ENCODE measurements around the gene DAPL1.

DNA sequence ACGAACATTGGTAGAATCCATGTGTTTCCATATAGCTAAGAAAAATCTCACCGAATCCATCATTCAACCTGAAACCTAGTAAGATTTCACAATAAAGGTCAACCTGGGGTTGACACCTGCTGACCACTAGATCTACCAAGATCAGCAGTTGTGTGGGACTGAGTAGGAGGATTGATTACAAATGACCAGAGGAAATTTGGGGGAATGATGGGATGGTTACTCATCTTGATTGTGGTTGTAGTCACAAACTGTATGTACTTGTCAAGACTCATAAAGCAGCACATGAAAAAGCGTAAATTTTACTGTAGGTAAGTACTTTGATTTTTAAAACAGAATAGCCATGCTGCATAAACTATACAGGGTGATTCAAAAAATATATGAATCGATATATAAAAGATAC is 14.7 kb downstream of the DAPL1 start:
- TF ChIP-seq, protein P1, sequence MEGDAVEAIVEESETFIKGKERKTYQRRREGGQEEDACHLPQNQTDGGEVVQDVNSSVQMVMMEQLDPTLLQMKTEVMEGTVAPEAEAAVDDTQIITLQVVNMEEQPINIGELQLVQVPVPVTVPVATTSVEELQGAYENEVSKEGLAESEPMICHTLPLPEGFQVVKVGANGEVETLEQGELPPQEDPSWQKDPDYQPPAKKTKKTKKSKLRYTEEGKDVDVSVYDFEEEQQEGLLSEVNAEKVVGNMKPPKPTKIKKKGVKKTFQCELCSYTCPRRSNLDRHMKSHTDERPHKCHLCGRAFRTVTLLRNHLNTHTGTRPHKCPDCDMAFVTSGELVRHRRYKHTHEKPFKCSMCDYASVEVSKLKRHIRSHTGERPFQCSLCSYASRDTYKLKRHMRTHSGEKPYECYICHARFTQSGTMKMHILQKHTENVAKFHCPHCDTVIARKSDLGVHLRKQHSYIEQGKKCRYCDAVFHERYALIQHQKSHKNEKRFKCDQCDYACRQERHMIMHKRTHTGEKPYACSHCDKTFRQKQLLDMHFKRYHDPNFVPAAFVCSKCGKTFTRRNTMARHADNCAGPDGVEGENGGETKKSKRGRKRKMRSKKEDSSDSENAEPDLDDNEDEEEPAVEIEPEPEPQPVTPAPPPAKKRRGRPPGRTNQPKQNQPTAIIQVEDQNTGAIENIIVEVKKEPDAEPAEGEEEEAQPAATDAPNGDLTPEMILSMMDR (tag by site-specific recombination; IDR thresholded peaks at IDR 0.05) = no peak
- TF ChIP-seq OVOL3 (tag by site-specific recombination; IDR thresholded peaks at IDR 0.05) (no peak), ZNF121 (tag by site-specific recombination; IDR thresholded peaks at IDR 0.05) (no peak), YY1 (tag by site-specific recombination; IDR thresholded peaks at IDR 0.05) (no peak), SETDB1 (IDR thresholded peaks at IDR 0.05; ENCODE audit: insufficient read length, low read length) (no peak), ZEB2 (tag by site-specific recombination; IDR thresholded peaks at IDR 0.05) (no peak), ZNF555 (tag by site-specific recombination; conservative IDR thresholded peaks at IDR 0.05) (no peak), ZFP3 (tag by site-specific recombination; IDR thresholded peaks at IDR 0.05; ENCODE audit: low read depth) (no peak), ZBTB20 (tag by site-specific recombination; IDR thresholded peaks at IDR 0.05) (no peak), TRIM28 (IDR thresholded peaks at IDR 0.05; ENCODE audit: borderline replicate concordance, low read length) (no peak), ZNF629 (tag by site-specific recombination; IDR thresholded peaks at IDR 0.05) (no peak), ZNF585B (tag by site-specific recombination; IDR thresholded peaks at IDR 0.05) (no peak)
- TF ChIP-seq, protein P2, sequence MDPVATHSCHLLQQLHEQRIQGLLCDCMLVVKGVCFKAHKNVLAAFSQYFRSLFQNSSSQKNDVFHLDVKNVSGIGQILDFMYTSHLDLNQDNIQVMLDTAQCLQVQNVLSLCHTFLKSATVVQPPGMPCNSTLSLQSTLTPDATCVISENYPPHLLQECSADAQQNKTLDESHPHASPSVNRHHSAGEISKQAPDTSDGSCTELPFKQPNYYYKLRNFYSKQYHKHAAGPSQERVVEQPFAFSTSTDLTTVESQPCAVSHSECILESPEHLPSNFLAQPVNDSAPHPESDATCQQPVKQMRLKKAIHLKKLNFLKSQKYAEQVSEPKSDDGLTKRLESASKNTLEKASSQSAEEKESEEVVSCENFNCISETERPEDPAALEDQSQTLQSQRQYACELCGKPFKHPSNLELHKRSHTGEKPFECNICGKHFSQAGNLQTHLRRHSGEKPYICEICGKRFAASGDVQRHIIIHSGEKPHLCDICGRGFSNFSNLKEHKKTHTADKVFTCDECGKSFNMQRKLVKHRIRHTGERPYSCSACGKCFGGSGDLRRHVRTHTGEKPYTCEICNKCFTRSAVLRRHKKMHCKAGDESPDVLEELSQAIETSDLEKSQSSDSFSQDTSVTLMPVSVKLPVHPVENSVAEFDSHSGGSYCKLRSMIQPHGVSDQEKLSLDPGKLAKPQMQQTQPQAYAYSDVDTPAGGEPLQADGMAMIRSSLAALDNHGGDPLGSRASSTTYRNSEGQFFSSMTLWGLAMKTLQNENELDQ (tag by site-specific recombination; IDR thresholded peaks at IDR 0.05; ENCODE audit: low read depth) = no peak
- TF ChIP-seq, protein P3, sequence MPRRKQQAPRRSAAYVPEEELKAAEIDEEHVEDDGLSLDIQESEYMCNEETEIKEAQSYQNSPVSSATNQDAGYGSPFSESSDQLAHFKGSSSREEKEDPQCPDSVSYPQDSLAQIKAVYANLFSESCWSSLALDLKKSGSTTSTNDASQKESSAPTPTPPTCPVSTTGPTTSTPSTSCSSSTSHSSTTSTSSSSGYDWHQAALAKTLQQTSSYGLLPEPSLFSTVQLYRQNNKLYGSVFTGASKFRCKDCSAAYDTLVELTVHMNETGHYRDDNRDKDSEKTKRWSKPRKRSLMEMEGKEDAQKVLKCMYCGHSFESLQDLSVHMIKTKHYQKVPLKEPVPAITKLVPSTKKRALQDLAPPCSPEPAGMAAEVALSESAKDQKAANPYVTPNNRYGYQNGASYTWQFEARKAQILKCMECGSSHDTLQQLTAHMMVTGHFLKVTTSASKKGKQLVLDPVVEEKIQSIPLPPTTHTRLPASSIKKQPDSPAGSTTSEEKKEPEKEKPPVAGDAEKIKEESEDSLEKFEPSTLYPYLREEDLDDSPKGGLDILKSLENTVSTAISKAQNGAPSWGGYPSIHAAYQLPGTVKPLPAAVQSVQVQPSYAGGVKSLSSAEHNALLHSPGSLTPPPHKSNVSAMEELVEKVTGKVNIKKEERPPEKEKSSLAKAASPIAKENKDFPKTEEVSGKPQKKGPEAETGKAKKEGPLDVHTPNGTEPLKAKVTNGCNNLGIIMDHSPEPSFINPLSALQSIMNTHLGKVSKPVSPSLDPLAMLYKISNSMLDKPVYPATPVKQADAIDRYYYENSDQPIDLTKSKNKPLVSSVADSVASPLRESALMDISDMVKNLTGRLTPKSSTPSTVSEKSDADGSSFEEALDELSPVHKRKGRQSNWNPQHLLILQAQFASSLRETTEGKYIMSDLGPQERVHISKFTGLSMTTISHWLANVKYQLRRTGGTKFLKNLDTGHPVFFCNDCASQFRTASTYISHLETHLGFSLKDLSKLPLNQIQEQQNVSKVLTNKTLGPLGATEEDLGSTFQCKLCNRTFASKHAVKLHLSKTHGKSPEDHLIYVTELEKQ (tag by site-specific recombination; IDR thresholded peaks at IDR 0.05; ENCODE audit: borderline replicate concordance) = no peak
